Measurements from ENCODE around the gene APLNR.

DNA sequence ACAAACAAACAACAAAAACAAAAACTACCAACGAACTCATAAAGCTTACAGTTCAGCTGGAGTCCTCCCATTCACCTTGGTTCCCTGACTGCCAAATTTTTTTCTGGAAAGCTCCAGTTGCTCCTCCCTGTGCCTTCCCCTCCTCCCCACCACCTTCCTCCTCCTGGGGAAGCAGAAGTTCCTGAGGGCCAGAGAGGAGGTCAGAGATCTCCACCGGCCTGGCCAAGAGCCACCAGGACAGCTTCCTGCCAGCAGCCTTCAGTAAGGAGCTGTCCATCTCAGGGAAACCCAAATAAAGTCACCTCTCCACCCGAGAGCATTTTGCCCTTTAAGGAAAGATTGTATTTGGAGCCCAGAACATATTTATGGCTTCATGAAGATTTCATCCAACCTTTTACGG lies 20.0 kb downstream of the APLNR start:
- TF ChIP-seq, protein P1, sequence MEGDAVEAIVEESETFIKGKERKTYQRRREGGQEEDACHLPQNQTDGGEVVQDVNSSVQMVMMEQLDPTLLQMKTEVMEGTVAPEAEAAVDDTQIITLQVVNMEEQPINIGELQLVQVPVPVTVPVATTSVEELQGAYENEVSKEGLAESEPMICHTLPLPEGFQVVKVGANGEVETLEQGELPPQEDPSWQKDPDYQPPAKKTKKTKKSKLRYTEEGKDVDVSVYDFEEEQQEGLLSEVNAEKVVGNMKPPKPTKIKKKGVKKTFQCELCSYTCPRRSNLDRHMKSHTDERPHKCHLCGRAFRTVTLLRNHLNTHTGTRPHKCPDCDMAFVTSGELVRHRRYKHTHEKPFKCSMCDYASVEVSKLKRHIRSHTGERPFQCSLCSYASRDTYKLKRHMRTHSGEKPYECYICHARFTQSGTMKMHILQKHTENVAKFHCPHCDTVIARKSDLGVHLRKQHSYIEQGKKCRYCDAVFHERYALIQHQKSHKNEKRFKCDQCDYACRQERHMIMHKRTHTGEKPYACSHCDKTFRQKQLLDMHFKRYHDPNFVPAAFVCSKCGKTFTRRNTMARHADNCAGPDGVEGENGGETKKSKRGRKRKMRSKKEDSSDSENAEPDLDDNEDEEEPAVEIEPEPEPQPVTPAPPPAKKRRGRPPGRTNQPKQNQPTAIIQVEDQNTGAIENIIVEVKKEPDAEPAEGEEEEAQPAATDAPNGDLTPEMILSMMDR (IDR thresholded peaks at IDR 0.05; ENCODE audit: low read length) = no peak
- no peak for TF ChIP-seq EZH2 (IDR thresholded peaks at IDR 0.05; ENCODE audit: borderline replicate concordance, low read length)
